IMR-90 (cell line): Measurements from ENCODE around the gene ISOC2. TPM values are rescaled to one million over a fixed set of nuclear protein-coding genes. Genes with fewer than 3 reads are reported as not detected.

Source experiments
- ATAC-seq: fragments of 200-7000 bp; cut with Tn5 transposase; 2 replicates; pipeline ENCODE4 v1.9.1; 2020; ENCODE audit warnings: low read depth, mild to moderate bottlenecking, moderate library complexity
- BruUV-seq: library from RNA; stranded (reverse); fragments of 400-500 nt; replicated peaks from 2 replicates; lab custom pipeline; 2021; lab: Mats Ljungman, UMichigan
- CTCF ChIA-PET: fragments of 300-600 bp; formaldehyde crosslinking; extraction: SDS; loops from one replicate; lab custom pipeline; 2021; ENCODE audit warnings: antibody characterized with exemption; lab: Yijun Ruan, JAX
- POLR2A ChIA-PET: fragments of 300-600 bp; sonication (Branson Sonifier 250); formaldehyde crosslinking; loops from one replicate; lab custom pipeline; 2022; ENCODE audit warnings: antibody characterized with exemption; ENCODE audit not compliant: unreplicated experiment; lab: Charles Lee
- DNase-seq: peaks from one replicate; pipeline ENCODE4 v3.0.0; 2013
- H2AFZ ChIP-seq: replicated peaks from 2 replicates; pipeline ENCODE3; 2013; ENCODE audit warnings: low read length, mild to moderate bottlenecking; ENCODE audit not compliant: poor library complexity
- H2AK5ac ChIP-seq: 2 replicates; pipeline ENCODE4 v1.6.1; 2013; ENCODE audit warnings: low read depth, low read length, inconsistent platforms
- H2AK9ac ChIP-seq: replicated peaks from 2 replicates; pipeline ENCODE3; 2013; ENCODE audit warnings: mild to moderate bottlenecking, low read depth, low read length, moderate library complexity; ENCODE audit not compliant: poor library complexity
- H2BK120ac ChIP-seq: 2 replicates; pipeline ENCODE4 v1.6.1; 2013; ENCODE audit warnings: low read depth, low read length, inconsistent platforms
- H2BK15ac ChIP-seq: 3 replicates; pipeline ENCODE4 v1.6.1; 2013; ENCODE audit warnings: low read depth, low read length, inconsistent platforms
- H2BK20ac ChIP-seq: 2 replicates; pipeline ENCODE4 v1.6.1; 2013; ENCODE audit warnings: low read depth, mild to moderate bottlenecking, inconsistent platforms, low read length, moderate library complexity
- H2BK5ac ChIP-seq: 2 replicates; pipeline ENCODE4 v1.6.1; 2013; ENCODE audit warnings: mild to moderate bottlenecking, low read depth, low read length, inconsistent platforms; ENCODE audit not compliant: poor library complexity, severe bottlenecking
- H3K14ac ChIP-seq: replicated peaks from 2 replicates; pipeline ENCODE4 v1.6.1; 2013; ENCODE audit warnings: low read depth, low read length, inconsistent platforms
- H3K18ac ChIP-seq: 2 replicates; pipeline ENCODE4 v1.6.1; 2013; ENCODE audit warnings: low read depth, low read length, control low read depth
- H3K23ac ChIP-seq: 2 replicates; pipeline ENCODE4 v1.6.1; 2013; ENCODE audit warnings: low read depth, low read length, inconsistent platforms
- H3K27ac ChIP-seq: 2 replicates; pipeline ENCODE4 v1.5.1; 2013; ENCODE audit warnings: mild to moderate bottlenecking, control low read depth, low read length; ENCODE audit not compliant: insufficient read depth
- H3K27me3 ChIP-seq: 2 replicates; pipeline ENCODE4 v1.6.1; 2013; ENCODE audit warnings: low read length; ENCODE audit not compliant: control insufficient read depth, insufficient read depth
- H3K36me3 ChIP-seq: 2 replicates; pipeline ENCODE4 v1.6.1; 2013; ENCODE audit warnings: low read length, mixed read lengths; ENCODE audit not compliant: control insufficient read depth, insufficient read depth
- H3K4ac ChIP-seq: 2 replicates; pipeline ENCODE4 v1.6.1; 2013; ENCODE audit warnings: low read depth, low read length, inconsistent platforms
- H3K4me1 ChIP-seq: 2 replicates; pipeline ENCODE4 v1.6.1; 2013; ENCODE audit warnings: low read length, mixed read lengths; ENCODE audit not compliant: control insufficient read depth, insufficient read depth
- H3K4me2 ChIP-seq: 2 replicates; pipeline ENCODE4 v1.6.1; 2013; ENCODE audit warnings: low read depth, mild to moderate bottlenecking, control low read depth, low read length, moderate library complexity
- H3K4me3 ChIP-seq: 2 replicates; pipeline ENCODE4 v1.5.1; 2013; ENCODE audit warnings: low read depth, mild to moderate bottlenecking, control low read depth, low read length, moderate library complexity; ENCODE audit not compliant: insufficient read depth
- H3K56ac ChIP-seq: 2 replicates; pipeline ENCODE4 v1.6.1; 2013; ENCODE audit warnings: low read length, inconsistent platforms; ENCODE audit not compliant: insufficient read depth; ENCODE audit errors: extremely low read depth
- H3K79me1 ChIP-seq, 2 experiments: 2 replicates each; pipeline ENCODE4 v1.6.1; 2013; ENCODE audit warnings: low read length in 2 of 2, inconsistent platforms in 1 of 2, low read depth in 1 of 2
- H3K9ac ChIP-seq: 2 replicates; pipeline ENCODE4 v1.6.1; 2013; ENCODE audit warnings: low read depth, low read length, control low read depth
- H3K9me1 ChIP-seq: 2 replicates; pipeline ENCODE4 v1.6.1; 2013; ENCODE audit warnings: low read length, inconsistent platforms; ENCODE audit not compliant: insufficient read depth
- H3K9me3 ChIP-seq: 2 replicates; pipeline ENCODE4 v1.6.1; 2013; ENCODE audit warnings: low read length; ENCODE audit not compliant: control insufficient read depth, insufficient read depth
- H4K20me1 ChIP-seq: 2 replicates; pipeline ENCODE4 v1.6.1; 2013; ENCODE audit warnings: low read length, inconsistent platforms; ENCODE audit not compliant: insufficient read depth
- H4K5ac ChIP-seq: 2 replicates; pipeline ENCODE4 v1.6.1; 2013; ENCODE audit warnings: mild to moderate bottlenecking, low read depth, low read length, control low read depth
- H4K8ac ChIP-seq, 2 experiments: 2 replicates each; pipeline ENCODE4 v1.6.1; 2013; ENCODE audit warnings: low read depth in 2 of 2, low read length in 2 of 2, control low read depth in 1 of 2, inconsistent platforms in 1 of 2
- H4K91ac ChIP-seq: 2 replicates; pipeline ENCODE4 v1.6.1; 2013; ENCODE audit warnings: low read depth, low read length, inconsistent platforms; ENCODE audit not compliant: insufficient read depth
- BHLHE40 ChIP-seq: fragments of 150-350 bp; IDR thresholded peaks from 2 replicates; pipeline ENCODE4 v1.6.1; 2016; ENCODE audit warnings: mild to moderate bottlenecking, low read depth, low read length
- CEBPB ChIP-seq: IDR thresholded peaks from 2 replicates; pipeline ENCODE4 v1.6.1; 2012; ENCODE audit warnings: low read depth, low read length, improper control_type of control experiment
- CHD1 ChIP-seq: IDR thresholded peaks from 2 replicates; pipeline ENCODE4 v1.6.1; 2012; ENCODE audit warnings: low read depth, low read length, improper control_type of control experiment
- FOS ChIP-seq: fragments of 150-350 bp; IDR thresholded peaks from 2 replicates; pipeline ENCODE4 v1.6.1; 2016; ENCODE audit warnings: low read depth, low read length
- MAZ ChIP-seq: IDR thresholded peaks from 2 replicates; pipeline ENCODE4 v1.6.1; 2012; ENCODE audit warnings: low read depth, mild to moderate bottlenecking, low read length, improper control_type of control experiment, moderate library complexity, borderline replicate concordance
- MXI1 ChIP-seq: IDR thresholded peaks from 2 replicates; pipeline ENCODE4 v1.6.1; 2012; ENCODE audit warnings: low read depth, mild to moderate bottlenecking, low read length, moderate library complexity, borderline replicate concordance
- NFE2L2 ChIP-seq: fragments of 150-350 bp; IDR thresholded peaks from 2 replicates; pipeline ENCODE4 v1.6.1; 2016; ENCODE audit warnings: low read depth, mild to moderate bottlenecking, low read length
- POLR2A ChIP-seq: IDR thresholded peaks from 2 replicates; pipeline ENCODE4 v1.6.1; 2012; ENCODE audit warnings: mild to moderate bottlenecking, low read depth, low read length
- RAD21 ChIP-seq: IDR thresholded peaks from 2 replicates; pipeline ENCODE4 v1.6.1; 2012; ENCODE audit warnings: low read length, improper control_type of control experiment
- RCOR1 ChIP-seq: IDR thresholded peaks from 2 replicates; pipeline ENCODE4 v1.6.1; 2012; ENCODE audit warnings: mild to moderate bottlenecking, low read length, improper control_type of control experiment; ENCODE audit not compliant: insufficient replicate concordance
- RFX5 ChIP-seq: IDR thresholded peaks from 2 replicates; pipeline ENCODE4 v1.8.0; 2012; ENCODE audit warnings: low read depth, mild to moderate bottlenecking, low read length, moderate library complexity
- SMC3 ChIP-seq: fragments of 150-350 bp; IDR thresholded peaks from 2 replicates; pipeline ENCODE4 v1.6.1; 2016; ENCODE audit warnings: low read depth, mild to moderate bottlenecking, antibody characterized with exemption, low read length, moderate library complexity
- WGBS, 2 experiments: methylation state at CpG; one replicate each; pipeline versions ENCODE4 v1.1.5 to v1.1.7; 2013; ENCODE audit warnings: missing lambda C conversion rate in 2 of 2; ENCODE audit not compliant: insufficient read length in 1 of 2; ENCODE audit errors: extremely low coverage in 2 of 2; 5-methylcytosine and 5-hydroxymethylcytosine counted together
- dilution Hi-C: fragments of 300-500 bp; cut with HindIII; formaldehyde crosslinking; loops from one replicate; pipeline ENCODE4 v1.14.3; 2018; ENCODE audit warnings: low sequenced_read_pairs; ENCODE audit not compliant: unreplicated experiment
- in situ Hi-C: fragments of 300-500 bp; cut with MboI; formaldehyde crosslinking; loops from 3 replicates; pipeline ENCODE4 v1.14.3; 2019; ENCODE audit warnings: low sequenced_read_pairs, inconsistent platforms, mixed read lengths
- intact Hi-C: fragments of 100-400 bp; cut with micrococcal nuclease; formaldehyde crosslinking; loops from 2 replicates; pipeline ENCODE4 v1.10.0; 2022
- polyA plus RNA-seq, 3 experiments: library from polyadenylated mRNA; depleted of rRNA; stranded (reverse); fragments of >200 nt; gene quantifications; 2 replicates each; pipeline ENCODE4 v1.2.3, GENCODE V29; 2012; ENCODE audit warnings: low replicate concordance in 1 of 3
- total RNA-seq: library from RNA; depleted of rRNA; stranded (reverse); fragments of >200 nt; gene quantifications from 2 replicates; pipeline ENCODE4 v1.2.3, GENCODE V29; 2012
- TF ChIP-seq, protein P1 (sequence below): fragments of 150-350 bp; IDR thresholded peaks from 2 replicates; pipeline ENCODE4 v1.6.1; 2016; ENCODE audit warnings: low read depth, mild to moderate bottlenecking, low read length, moderate library complexity, borderline replicate concordance

The ISOC2 gene
- total and polyA plus RNA-seq, 2 of the 4 experiments (the other 2 are of a cell fraction) = 56.1 to 82.1 TPM

DNA sequence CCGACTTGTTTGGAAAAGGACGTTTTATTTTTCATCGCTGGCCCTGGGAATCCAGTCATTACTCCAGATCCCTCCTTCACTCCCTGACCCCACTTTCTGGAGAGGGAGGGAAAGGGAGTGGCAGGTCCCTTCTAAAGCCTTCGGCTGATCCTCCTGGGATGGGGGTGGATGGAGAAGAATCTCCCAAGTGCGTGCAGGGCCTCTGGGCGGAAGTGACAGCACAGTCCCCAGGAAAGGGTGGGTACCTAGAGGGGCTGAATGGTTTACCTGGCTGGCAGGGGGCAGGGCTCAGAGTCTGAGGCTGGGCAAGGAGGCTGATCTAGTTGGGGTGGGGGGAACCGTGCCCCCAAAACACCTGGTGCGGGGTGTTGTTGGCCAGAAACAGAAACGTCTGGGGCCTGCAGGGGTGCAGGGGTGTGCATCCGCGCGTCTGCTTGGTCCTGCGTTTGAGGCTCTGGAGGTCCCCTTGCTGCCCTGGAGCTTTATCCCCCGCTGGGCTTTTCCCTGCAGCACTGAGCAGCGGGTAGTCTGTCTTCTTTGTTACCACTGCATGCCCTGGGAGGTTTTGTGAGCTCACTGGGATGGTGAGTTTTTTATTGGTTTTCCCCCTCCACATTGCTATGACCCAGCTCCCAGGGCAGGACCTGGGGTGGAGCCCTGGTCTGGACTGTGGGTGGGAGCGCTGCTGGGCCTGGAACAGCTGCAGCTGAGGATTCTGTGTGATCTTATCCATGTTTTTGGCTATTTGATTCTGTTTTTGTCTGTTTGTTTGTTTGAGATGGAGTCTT, 12.0 kb upstream of the ISOC2 start:
- Histone ChIP-seq H3K18ac (no peak overlapping the region), H3K9ac (no peak overlapping the region), H2BK20ac (no peak overlapping the region), H2BK120ac (peak overlapping the region; percentile 1; the same call in 1 of the 2 replicates), H3K4ac (0 out of 2 replicates have a peak overlapping the region, but pooled peaks have one; percentile 19), H3K56ac (no peak overlapping the region), H2AK9ac (peak overlapping the region; percentile 90), H3K9me1 (peaks cover 12% of the 10 kb centered on the region), H3K4me2 (no peak overlapping the region), H2BK15ac (no peak overlapping the region), H3K36me3 (no peaks in the 10 kb centered on the region), H3K9me3 (no peaks in the 10 kb centered on the region), H4K5ac (no peak overlapping the region), H3K4me1 (peaks cover 9% of the 10 kb centered on the region), H2AFZ (peak overlapping the region; percentile 58), H4K8ac (peak overlapping the region in 1 of 2 experiments; percentile 38; a peak in 3 of 4 replicates), H3K27me3 (no peaks in the 10 kb centered on the region), H3K4me3 (no peak overlapping the region), H4K20me1 (no peaks in the 10 kb centered on the region; the same call in 1 of the 2 replicates), H2AK5ac (no peak overlapping the region; the same call in 1 of the 2 replicates), H3K27ac (no peak overlapping the region), H3K14ac (no peak overlapping the region), H2BK5ac (no peak overlapping the region), H3K23ac (no peak overlapping the region), H3K79me1 (peaks cover 9 to 20% of the 10 kb centered on the region in 2 experiments; a peak in 3 of 4 replicates), H4K91ac (no peak overlapping the region)
- ChIA-PET CTCF (no interaction called here), POLR2A (no interaction called here)
- dilution Hi-C loops = no loop called here
- BruUV-seq = no TSS peak
- 59% methylated on average over 4 of the region's 16 CpGs; no CpG with 5 or more reads in 1 of the 2 experiments for WGBS, 2 experiments
- in situ Hi-C loops = no loop called here
- ATAC-seq = no peak
- TF ChIP-seq MAZ = no peak
- no peak for TF ChIP-seq CHD1
- TF ChIP-seq, protein P1, sequence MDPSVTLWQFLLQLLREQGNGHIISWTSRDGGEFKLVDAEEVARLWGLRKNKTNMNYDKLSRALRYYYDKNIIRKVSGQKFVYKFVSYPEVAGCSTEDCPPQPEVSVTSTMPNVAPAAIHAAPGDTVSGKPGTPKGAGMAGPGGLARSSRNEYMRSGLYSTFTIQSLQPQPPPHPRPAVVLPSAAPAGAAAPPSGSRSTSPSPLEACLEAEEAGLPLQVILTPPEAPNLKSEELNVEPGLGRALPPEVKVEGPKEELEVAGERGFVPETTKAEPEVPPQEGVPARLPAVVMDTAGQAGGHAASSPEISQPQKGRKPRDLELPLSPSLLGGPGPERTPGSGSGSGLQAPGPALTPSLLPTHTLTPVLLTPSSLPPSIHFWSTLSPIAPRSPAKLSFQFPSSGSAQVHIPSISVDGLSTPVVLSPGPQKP = no peak
- no peak for TF ChIP-seq SMC3
- no peak for TF ChIP-seq RAD21
- no peak for TF ChIP-seq BHLHE40
- TF ChIP-seq RFX5 = no peak
- no peak for TF ChIP-seq NFE2L2
- TF ChIP-seq POLR2A = no peak
- no peak for TF ChIP-seq RCOR1
- no peak for TF ChIP-seq FOS
- no peak for TF ChIP-seq MXI1
- TF ChIP-seq CEBPB = no peak
- no peak for DNase-seq
- intact Hi-C loops = no loop called here
